WERI-Rb-1 (cell line): ENCODE results near the gene ARHGAP24.
"Not testable (repeated sequence)": the region's sequence is repeated elsewhere in the genome, so short reads cannot be mapped to it uniquely, and the experiment has no call there.

Experiments
- DNase-seq: peaks from one replicate; pipeline ENCODE4 v3.0.0-alpha.2; 2020
- H3K27ac ChIP-seq: fragments of 250-450 bp; sonication (Bioruptor Pico); 2 replicates; pipeline ENCODE4 v1.5.1; 2020; ENCODE audit warnings: mild to moderate bottlenecking, moderate library complexity
- H3K27me3 ChIP-seq: fragments of 250-450 bp; sonication (Bioruptor Pico); 2 replicates; pipeline ENCODE4 v1.5.1; 2021; ENCODE audit warnings: mild to moderate bottlenecking, low read depth, moderate library complexity; ENCODE audit not compliant: insufficient read depth, severe bottlenecking
- H3K36me3 ChIP-seq: fragments of 250-450 bp; sonication (Bioruptor Pico); 2 replicates; pipeline ENCODE4 v1.5.1; 2020; ENCODE audit warnings: mild to moderate bottlenecking, moderate library complexity
- H3K4me3 ChIP-seq: 2 replicates; pipeline ENCODE4 v1.5.1; 2011; ENCODE audit warnings: low read depth, mild to moderate bottlenecking, control low read depth, low read length
- H3K9me3 ChIP-seq: fragments of 250-450 bp; sonication (Bioruptor Pico); 2 replicates; pipeline ENCODE4 v1.5.1; 2021; ENCODE audit warnings: mild to moderate bottlenecking, moderate library complexity; ENCODE audit not compliant: severe bottlenecking
- TF ChIP-seq, protein P1 (sequence below): IDR thresholded peaks from 2 replicates; pipeline ENCODE4 v1.5.1; 2011; ENCODE audit warnings: low read depth, mild to moderate bottlenecking, control low read depth, inconsistent platforms, low read length

ARHGAP24 gene

DNA sequence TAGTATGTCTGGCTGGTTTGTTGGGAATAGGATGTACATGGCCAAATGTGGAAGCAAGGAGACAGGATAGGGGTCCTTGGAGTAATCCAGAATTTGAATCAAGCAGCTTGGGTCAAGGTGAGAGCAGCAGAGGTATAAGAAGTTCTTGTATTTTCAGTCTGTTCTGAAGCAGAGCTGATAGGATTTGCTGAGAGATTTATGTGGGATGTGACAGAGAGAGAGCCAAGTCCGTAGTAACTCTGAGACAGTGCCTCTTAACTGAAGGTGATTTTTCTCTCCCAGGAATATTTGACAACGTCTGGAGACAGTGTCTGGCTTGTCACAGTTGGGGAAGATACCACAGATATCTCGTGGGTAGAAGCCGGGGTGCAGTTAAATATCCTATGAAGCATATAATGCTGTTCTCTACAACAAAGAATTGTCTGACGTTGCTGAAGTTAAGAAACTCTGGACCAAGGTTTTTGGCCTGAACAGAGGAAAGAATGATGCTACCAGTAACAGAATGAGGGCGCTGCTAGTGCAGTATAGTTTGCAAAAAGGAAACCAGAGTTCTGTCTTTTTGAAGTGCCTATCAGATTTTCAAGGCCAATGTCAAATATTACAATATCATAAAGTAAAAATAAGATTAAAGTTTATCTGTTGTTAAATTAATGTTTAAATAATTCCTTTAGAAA is 184.0 kb downstream of the ARHGAP24 start:
- TF ChIP-seq, protein P1, sequence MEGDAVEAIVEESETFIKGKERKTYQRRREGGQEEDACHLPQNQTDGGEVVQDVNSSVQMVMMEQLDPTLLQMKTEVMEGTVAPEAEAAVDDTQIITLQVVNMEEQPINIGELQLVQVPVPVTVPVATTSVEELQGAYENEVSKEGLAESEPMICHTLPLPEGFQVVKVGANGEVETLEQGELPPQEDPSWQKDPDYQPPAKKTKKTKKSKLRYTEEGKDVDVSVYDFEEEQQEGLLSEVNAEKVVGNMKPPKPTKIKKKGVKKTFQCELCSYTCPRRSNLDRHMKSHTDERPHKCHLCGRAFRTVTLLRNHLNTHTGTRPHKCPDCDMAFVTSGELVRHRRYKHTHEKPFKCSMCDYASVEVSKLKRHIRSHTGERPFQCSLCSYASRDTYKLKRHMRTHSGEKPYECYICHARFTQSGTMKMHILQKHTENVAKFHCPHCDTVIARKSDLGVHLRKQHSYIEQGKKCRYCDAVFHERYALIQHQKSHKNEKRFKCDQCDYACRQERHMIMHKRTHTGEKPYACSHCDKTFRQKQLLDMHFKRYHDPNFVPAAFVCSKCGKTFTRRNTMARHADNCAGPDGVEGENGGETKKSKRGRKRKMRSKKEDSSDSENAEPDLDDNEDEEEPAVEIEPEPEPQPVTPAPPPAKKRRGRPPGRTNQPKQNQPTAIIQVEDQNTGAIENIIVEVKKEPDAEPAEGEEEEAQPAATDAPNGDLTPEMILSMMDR: no peak
- Histone ChIP-seq H3K27me3 (no peaks in the 10 kb centered on the region), H3K9me3 (no peaks in the 10 kb centered on the region), H3K4me3 (no peak overlapping the region), H3K27ac (no peak overlapping the region), H3K36me3 (no peaks in the 10 kb centered on the region)
- DNase-seq: no peak

DNA sequence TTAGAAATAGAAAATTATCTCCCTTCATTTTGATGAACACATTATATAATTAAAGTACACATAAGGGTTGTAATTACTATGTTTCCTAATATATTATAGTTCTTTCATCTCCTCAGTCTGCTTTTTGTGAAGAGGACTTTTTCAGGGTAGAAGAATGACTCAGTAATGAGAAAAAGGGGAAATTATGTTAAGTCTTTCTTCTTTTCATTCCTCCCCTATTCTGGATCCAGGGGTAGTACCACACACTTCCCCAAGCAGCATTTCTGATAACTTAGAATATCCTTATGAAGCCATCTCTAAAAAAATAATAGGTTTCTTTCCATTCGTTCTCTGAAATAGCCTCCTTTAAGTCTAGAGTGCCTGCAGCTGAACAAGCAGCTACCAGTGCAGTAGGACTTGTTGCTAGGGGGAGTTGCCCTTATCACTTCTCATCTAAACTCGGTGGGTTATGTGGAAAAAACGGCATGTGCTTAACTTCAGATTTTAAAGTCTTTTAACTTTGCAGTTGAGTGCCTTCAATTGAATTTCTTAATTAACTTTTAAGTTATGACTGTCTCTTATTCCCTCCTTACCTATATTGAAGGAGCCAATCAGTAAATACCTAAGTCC is 184.8 kb downstream of the ARHGAP24 start:
- no peaks in the 10 kb centered on the region for H3K9me3 ChIP-seq
- TF ChIP-seq, protein P1: no peak
- DNase-seq: no peak
- no peaks in the 10 kb centered on the region for H3K36me3 ChIP-seq
- H3K27me3 ChIP-seq: no peaks in the 10 kb centered on the region
- no peak overlapping the region for H3K4me3 ChIP-seq
- no peak overlapping the region for H3K27ac ChIP-seq

DNA sequence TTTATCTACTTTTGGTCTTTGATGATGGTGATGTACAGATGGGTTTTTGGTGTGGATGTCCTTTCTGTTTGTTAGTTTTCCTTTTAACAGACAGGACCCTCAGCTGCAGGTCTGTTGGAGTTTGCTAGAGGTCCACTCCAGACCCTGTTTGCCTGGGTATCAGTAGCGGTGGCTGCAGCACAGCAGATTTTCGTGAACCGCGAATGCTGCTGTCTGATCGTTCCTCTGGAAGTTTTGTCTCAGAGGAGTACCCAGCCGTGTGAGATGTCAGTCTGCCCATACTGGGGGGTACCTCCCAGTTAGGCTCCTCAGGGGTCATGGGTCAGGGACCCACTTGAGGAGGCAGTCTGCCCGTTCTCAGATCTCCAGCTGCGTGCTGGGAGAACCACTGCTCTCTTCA is 191.7 kb downstream of the ARHGAP24 start:
- H3K36me3 ChIP-seq, DNase-seq, H3K4me3 ChIP-seq, H3K9me3 ChIP-seq, H3K27me3 ChIP-seq, H3K27ac ChIP-seq: not testable (repeated sequence)

DNA sequence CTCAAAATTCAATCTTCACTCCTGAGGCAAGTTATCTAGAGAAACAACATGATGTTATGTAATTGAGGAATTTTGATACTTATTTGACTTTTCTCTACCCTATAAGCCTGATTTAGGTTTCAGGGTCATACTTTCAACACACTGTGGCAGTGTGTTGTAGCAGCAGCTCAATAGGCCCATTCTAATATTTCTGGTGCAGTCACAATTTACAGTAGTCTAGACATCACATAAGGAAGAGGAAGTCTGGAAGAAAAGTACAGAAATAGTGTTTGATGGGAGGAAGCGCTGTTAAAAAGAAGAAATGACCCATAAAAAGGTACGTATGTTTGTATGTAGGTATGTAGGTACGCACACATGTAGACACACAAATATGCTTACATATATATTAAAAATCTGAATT is 194.3 kb downstream of the ARHGAP24 start:
- DNase-seq: no peak
- TF ChIP-seq, protein P1: no peak
- no peak overlapping the region for H3K4me3 ChIP-seq
- no peak overlapping the region for H3K27ac ChIP-seq
- no peaks in the 10 kb centered on the region for H3K27me3 ChIP-seq
- H3K36me3 ChIP-seq: no peaks in the 10 kb centered on the region; the same call in 1 of the 2 replicates
- H3K9me3 ChIP-seq: peaks cover 7% of the 10 kb centered on the region

DNA sequence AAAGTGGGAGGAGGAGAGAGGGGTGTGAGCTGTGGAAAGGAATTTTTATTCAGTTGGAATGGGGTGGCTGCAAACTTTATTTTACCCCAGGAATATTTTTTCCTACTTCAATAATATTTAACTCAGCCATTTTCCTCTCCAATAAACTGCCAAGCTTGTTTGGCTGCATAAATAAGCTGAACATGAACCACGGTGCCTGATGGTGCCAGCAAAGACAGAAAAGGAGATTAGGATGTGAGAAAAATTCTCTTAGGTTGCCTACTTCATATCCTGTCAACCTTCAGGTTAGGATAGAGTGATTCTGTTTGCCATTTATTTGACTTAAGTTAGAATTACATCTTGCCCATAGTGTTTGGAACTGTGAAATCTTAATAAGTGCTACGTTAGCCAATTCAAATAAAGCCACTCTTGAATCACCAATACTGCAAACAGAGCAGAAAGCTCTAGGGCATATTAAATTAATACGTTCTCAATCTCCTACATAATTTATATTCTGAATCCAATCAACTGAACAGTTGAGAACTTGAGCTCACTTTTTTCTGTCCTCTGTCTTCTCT is 195.1 kb downstream of the ARHGAP24 start:
- no peak overlapping the region for H3K27ac ChIP-seq
- TF ChIP-seq, protein P1: no peak
- DNase-seq: no peak
- H3K4me3 ChIP-seq: no peak overlapping the region
- peaks cover 7% of the 10 kb centered on the region for H3K9me3 ChIP-seq
- H3K36me3 ChIP-seq: no peaks in the 10 kb centered on the region; the same call in 1 of the 2 replicates
- H3K27me3 ChIP-seq: no peaks in the 10 kb centered on the region

DNA sequence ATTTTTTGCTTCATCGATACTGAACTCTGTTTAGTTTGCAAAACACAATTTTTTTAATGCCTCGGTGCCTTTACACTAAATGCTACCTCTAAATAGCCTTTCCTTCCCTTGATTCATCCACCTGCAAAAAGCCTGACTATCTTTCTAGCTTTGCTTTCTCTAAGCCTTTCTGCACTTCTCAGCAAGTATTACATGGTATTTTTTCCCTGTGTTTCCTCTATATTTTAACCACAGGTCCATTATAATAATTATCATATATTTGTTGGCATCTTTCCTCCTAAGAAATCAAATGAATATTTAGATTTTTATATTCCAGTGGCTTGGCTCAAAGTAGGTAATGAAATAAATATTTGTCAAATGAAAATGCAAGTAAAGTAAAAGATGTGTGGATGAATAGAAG is 196.2 kb downstream of the ARHGAP24 start:
- Histone ChIP-seq H3K9me3 (peaks cover 7% of the 10 kb centered on the region), H3K36me3 (no peaks in the 10 kb centered on the region; the same call in 1 of the 2 replicates), H3K4me3 (no peak overlapping the region), H3K27me3 (no peaks in the 10 kb centered on the region), H3K27ac (no peak overlapping the region)
- DNase-seq: no peak
- TF ChIP-seq, protein P1: no peak
